Measurements from ENCODE around the gene PCBP4.
"Not testable (repeated sequence)": the region's sequence is repeated elsewhere in the genome, so short reads cannot be mapped to it uniquely, and the experiment has no call there.

Gene PCBP4

GRCh38 chr3:51995346-51996163, 28.3 kb upstream of the PCBP4 start, which contains the start of gene RPL29:
RPL29 (minus strand) TSS chr3:51995895; CDS start chr3:51995461, 434 bp downstream.
- FAIRE-seq (peak; percentile 95), DNase-seq (ENCODE audit: insufficient read length, low spot score) (peak; percentile 95)

GRCh38 chr3:51994530-51994929, 27.3 kb upstream of the PCBP4 start:
- DNase-seq (ENCODE audit: insufficient read length, low spot score) (no peak), FAIRE-seq (no peak)

GRCh38 chr3:51993657-51994056, 26.4 kb upstream of the PCBP4 start:
- not testable (repeated sequence) for DNase-seq (ENCODE audit: insufficient read length, low spot score); FAIRE-seq

DNA sequence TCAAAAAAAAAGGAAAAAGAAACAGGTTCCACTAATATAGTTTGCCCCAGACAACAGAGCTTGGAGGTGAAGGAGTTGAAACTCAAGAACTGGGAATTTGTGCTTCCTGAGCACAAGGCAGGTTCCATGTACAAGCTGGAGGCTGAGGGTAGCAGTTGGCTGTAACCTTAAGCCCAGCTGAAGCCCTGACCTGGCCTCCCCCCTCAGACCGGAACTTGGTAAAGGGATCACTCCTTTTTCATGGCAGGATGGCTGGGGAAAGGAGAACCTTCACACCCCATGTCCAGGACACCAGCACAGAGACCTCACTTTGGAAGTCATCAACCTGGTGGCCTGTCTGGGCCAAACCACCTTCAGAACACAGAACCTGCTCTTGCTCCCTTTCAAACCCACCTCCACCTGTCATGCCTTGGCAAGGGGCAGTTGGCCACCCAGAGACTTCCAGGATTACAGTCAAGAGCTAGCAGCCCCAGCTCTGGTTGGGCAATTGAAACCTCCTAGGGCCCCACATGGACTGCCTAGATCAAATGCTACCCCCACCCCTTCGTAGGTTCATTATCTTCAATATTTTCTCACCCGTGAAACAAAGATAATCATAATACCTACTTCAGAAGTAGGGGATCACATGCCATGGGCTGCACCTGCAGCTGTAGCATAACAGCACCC, 24.9 kb upstream of the PCBP4 start:
- FAIRE-seq (no peak), DNase-seq (ENCODE audit: insufficient read length, low spot score) (no peak)

GRCh38 chr3:51990501-51990971, 23.3 kb upstream of the PCBP4 start:
- DNase-seq (ENCODE audit: insufficient read length, low spot score); FAIRE-seq: not testable (repeated sequence)

- FAIRE-seq, result no peak
- no peak for DNase-seq (ENCODE audit: insufficient read length, low spot score)
Measured at GRCh38 chr3:51988286-51989146, 21.3 kb upstream of the PCBP4 start.

- no peak for FAIRE-seq
- no peak for DNase-seq (ENCODE audit: insufficient read length, low spot score)
Measured at GRCh38 chr3:51987568-51987967, 20.3 kb upstream of the PCBP4 start.

GRCh38 chr3:51986010-51986947, 19.0 kb upstream of the PCBP4 start:
- no peak for DNase-seq (ENCODE audit: insufficient read length, low spot score)
- no peak for FAIRE-seq

DNA sequence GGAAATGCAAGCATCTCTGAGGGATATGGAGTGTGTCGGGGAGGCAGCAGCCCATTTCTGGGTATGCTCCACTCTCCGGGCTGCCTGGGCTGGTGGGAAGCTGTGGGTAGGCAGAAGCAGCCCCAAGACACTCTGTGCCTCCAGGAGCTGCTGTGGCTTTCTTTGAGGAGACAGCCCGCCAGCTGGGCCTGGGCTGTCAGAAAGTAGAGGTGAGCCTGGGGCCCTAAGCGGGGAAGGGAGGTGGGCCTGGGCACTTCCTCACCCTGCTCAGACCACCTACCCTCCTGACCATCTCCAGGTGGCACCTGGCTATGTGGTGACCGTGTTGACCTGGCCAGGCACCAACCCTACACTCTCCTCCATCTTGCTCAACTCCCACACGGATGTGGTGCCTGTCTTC, 17.8 kb upstream of the PCBP4 start:
- DNase-seq (ENCODE audit: insufficient read length, low spot score) (no peak), FAIRE-seq (no peak)

GRCh38 chr3:51984269-51984647, 17.0 kb upstream of the PCBP4 start:
- FAIRE-seq (no peak), DNase-seq (ENCODE audit: insufficient read length, low spot score) (no peak)

- no peak for DNase-seq (ENCODE audit: insufficient read length, low spot score)
Measured at GRCh38 chr3:51983578-51984268, 16.5 kb upstream of the PCBP4 start.

GRCh38 chr3:51982838-51983577, 15.8 kb upstream of the PCBP4 start, which contains the start of gene ACY1:
ACY1 (plus strand) TSS chr3:51983535; CDS start chr3:51984065, 530 bp downstream.
- peak; percentile 78 for FAIRE-seq
- DNase-seq (ENCODE audit: insufficient read length, low spot score), result peak; percentile 93

More at GRCh38 chr3:51983578-51984268, 16.5 kb upstream of the PCBP4 start:
- no peak for FAIRE-seq

- peak; percentile 79 for DNase-seq (ENCODE audit: insufficient read length, low spot score)
- peak; percentile 90 for FAIRE-seq
Measured at GRCh38 chr3:51982352-51982837, 15.1 kb upstream of the PCBP4 start.

GRCh38 chr3:51980253-51980652, 13.0 kb upstream of the PCBP4 start:
- FAIRE-seq (no peak), DNase-seq (ENCODE audit: insufficient read length, low spot score) (no peak)

DNA sequence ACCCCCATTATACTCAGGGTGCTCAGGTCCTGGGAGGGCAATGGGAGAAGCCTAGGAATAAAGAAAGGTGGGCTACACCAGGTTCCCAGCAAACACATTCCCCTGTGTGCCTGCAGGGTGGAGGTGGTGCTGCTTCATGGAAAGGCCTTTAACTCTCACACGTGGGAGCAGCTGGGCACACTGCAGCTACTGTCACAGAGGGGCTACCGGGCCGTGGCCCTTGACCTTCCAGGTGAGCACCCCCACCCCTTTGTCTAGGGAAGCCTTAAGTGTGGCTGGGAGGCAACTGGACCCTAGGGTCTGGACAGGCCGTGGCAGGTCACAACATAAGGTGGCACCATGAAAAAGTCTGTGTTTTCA, 10.9 kb upstream of the PCBP4 start:
- DNase-seq (ENCODE audit: insufficient read length, low spot score) (no peak), FAIRE-seq (no peak)

- no peak for FAIRE-seq
- no peak for DNase-seq (ENCODE audit: insufficient read length, low spot score)
Measured at GRCh38 chr3:51977446-51978142, 10.3 kb upstream of the PCBP4 start.

DNA sequence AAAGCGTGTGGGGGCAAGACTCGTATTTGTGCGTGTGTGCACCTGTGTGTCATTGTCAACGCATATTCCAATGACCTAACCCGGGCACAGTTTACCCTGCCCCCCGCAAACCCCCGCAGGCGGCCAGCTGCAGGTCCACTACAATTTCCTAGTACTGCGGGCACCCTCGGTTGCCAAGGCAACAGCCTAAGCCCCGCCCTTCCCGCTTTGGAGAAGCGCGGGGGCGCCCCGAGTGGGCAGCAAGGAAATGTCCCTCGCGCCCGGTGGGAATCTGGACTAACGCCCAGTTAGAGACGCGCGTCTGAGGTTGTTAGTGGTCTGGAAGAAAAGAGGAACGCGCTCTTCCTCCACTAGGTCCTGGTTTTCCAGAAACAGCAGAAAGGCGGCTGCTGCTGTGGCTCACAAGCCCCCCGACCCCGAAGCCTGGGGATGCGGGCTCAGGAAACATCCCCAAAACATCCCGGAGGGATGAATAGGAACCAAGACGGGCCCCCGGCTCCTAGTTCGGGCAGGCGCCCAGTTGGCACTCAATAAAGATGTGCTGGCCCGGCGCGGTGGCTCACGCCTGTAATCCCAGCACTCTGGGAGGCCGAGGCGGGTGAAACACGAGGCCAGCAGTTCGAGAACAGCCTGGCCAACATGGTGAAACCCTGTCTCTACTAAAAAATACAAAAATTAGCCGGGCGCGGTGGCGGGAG, 8.7 kb upstream of the PCBP4 start:
- DNase-seq (ENCODE audit: insufficient read length, low spot score) (no peak), FAIRE-seq (no peak)

All from GM19239 (cell line).